KG1 (cell line): Measurements from ENCODE around the gene RAPGEF6.

Experiments used
- DNase-seq: peaks from one replicate; lab custom pipeline; 2025; lab: John Stamatoyannopoulos, UW

Gene RAPGEF6

DNA sequence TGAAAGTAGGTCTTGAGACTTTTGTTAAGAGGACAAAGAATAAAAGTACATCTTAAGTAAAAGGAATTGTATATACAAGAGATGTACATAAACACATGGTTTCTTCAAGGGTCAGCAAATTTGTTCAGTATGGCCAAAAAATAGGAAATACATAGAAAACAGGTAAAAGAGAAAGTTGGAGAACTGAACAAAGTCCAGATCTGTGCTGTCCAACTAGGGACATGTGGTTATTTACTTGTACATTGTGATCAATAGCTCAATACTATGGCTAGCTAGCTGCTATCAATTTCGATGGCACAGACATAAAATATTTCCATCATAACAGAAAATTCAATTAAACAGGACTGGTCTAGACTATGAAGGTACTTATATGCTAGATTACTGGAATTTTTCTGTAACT, 92.3 kb downstream of the RAPGEF6 start:
- DNase-seq, result no peak

- no peak for DNase-seq
Observed at GRCh38 chr5:131541762-131542161, 93.3 kb downstream of the RAPGEF6 start.

DNA sequence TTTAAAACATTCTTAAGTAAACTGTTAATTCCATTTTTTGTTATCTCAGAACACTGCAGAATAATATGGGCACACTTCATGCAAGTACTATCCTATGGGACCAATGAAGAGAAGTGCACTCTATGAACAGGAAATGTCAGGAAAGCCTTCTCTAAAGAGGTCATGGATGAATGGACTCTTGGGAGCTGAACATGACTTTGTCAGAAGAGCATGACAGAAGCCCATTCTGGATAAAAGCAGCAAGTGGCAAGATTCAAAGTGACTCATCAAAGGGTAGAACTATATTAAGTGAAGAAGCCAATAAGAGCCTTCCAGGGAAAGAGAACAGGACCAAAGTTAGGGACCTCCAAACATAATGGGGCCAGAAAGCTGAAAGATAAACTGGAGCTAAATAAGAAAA, 94.0 kb downstream of the RAPGEF6 start:
- no peak for DNase-seq

DNA sequence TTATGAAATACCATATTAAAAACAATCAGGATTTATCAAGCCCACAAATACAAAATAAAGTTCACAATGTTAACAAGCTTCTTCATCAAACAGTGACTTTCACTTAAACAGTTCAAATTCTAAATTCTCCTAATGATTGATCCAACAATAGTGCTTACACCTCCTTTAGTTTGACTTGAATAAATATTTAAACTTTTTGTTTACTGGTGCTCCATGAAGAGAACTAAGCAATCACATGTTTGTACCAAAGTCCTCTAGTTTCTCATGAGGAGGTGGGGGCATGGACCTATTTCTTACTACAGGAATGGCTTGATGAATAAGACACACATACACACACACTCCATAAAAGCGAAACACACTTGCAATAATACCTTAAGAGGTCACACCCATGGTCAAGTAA, 95.8 kb downstream of the RAPGEF6 start:
- no peak for DNase-seq

DNA sequence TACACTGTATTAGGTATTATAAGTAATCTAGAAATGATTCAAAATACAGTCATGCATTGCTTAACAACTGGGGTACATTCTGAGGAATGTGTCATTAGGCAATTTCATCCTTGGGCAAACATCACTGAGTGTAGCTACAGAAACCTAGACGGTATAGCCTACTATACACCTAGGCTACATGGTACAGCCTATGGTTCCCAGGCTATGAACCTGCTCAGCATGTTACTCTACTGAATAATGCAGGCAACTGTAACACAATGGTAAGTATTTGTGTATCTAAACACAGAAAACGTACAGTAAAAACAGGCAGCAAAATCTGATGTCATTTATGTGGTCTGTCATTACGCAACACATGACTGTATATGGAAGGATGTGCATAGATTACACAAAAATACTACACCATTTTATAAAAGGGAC, 96.8 kb downstream of the RAPGEF6 start:
- DNase-seq, result no peak

- DNase-seq, result no peak
Observed at GRCh38 chr5:131536850-131537448, 98.1 kb downstream of the RAPGEF6 start.

DNA sequence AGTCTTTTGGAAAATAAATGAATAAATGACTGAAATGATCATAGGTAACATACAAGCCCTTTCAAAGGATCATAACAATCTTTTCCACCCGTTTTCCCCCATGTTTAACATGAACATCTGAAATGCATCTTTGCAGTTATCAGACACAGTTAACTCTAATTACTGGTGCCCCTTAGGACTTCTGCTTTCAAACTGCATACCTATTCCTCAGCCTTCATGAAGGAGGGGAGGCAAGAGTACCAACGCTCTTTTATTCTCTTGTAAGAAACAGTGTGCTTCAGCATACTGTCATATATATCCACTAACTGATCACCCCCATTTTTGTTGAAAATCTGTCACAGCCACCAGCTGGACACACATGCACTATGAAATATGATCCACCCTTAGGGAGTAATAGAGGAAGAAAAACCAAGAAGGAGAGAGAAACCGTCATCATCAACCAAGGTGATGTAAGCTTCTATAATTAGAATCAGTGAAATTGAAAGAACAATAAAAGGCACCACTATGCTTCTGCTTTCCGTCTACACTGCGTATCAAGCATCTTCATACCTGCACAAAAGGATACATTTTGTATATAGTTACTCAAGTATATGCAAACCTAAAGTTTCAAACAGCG, 98.7 kb downstream of the RAPGEF6 start:
- DNase-seq, result no peak

- no peak for DNase-seq
Observed at GRCh38 chr5:131534974-131535373, 100.1 kb downstream of the RAPGEF6 start.

GRCh38 chr5:131533836-131534235, 101.2 kb downstream of the RAPGEF6 start:
- DNase-seq, result no peak

GRCh38 chr5:131532031-131532640, 102.9 kb downstream of the RAPGEF6 start:
- no peak for DNase-seq

DNA sequence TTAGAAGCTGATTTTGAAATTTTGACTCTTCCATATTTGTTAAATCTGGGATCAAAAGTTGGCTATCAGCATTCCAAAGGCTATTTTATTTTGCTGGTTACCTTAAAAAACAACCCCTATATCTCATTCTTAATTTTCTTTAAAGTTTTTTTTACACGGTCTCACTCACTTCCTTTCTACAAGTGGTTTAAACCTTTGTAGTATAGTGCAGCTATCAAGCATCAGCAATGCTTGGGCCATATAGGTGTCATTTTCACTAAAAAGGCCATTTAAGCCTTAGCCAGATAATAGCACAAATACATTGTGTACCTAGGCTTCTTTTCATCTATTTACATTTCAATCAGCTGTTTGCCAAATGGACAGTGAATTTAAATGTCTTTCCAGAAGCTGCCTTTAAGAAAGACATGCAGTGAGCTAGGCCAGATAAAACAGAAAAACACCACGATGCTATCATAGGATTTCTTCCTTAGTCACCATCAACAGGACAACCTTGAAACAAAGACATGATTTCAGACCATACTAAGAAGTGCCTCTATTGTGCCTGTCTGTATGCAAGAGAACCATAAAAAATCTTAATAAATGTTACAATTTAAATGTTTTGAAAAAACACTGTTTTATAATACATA, 104.2 kb downstream of the RAPGEF6 start:
- DNase-seq, result no peak

- DNase-seq, result no peak
Observed at GRCh38 chr5:131528682-131529081, 106.3 kb downstream of the RAPGEF6 start.

GRCh38 chr5:131525805-131526204, 109.2 kb downstream of the RAPGEF6 start:
- no peak for DNase-seq

GRCh38 chr5:131524431-131524830, 110.6 kb downstream of the RAPGEF6 start:
- DNase-seq, result no peak

DNA sequence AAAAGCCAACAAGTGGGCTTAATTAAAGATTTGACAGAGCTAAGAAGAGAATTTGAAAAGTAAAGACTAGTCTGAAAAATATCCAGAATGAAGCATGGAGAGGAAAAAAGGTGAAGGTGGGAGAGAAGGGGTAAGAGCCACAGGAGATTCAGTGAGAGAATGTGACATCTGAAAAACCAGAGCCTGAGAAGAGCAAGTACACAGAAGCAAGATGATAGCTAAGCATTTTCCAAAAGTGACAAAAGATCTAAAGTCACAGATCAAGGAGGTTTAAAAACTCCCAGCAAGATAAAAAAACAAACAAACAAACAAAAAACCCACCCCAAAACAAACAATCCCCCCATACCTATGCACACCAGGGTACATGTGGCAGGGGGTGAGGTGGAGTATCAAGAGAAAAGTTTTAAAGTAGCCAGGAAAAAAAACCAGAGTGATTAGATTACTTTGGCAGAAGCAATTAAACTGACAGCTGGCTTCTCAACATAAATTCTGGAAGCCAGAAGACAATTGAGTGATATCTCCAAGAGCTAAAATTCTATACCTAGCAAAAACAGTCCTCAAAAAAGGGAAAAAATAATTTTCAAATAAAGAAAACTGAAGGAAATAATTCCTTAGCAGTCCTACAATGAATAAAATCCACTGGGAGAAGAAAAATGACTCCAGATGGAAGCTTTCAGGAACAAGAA, 111.4 kb downstream of the RAPGEF6 start:
- no peak for DNase-seq

GRCh38 chr5:131521252-131521651, 113.8 kb downstream of the RAPGEF6 start:
- no peak for DNase-seq

- DNase-seq, result no peak
Observed at GRCh38 chr5:131515348-131515747, 119.7 kb downstream of the RAPGEF6 start.

DNA sequence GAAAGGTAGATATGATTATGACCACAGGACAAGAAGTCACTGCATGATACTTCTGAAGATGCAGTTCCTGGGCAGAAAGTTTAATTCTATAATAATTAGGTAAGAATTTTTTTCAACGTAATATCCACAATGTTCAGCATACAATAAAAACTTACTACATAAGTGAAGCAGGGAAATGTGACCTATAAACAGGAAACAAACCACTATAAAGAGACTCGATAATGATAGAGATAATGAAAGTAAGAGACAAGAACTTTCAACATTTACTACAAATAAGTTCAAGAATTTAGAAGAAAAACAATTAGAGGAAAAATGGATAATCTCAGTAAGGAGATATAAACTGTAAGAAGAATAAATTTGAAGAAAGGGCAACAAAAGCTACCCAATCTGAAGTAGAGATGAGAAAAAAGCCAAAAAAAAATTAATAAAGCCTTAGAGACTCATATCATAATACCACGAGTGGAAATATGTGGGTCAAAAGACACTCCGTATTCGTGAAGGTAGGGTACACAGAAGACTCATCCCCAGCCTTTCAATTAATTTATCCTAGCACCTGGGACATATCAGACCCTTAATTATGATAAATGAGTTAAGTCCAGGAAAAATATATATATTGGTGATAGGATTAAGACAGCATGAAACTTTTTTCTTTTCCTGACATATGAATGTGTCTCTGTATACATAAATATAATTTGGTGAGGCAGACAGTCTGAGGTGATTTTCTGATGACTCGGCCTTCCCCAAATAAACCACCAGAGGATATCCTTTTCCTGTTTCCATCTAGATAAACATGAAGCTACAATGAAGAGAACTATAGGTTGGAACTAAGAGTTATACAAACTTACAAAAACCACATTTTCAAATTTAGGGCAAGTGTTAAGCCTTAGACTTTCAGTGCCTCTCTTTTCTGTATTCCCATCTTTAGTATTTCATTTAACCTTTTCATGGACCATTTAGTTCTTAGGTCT, 120.4 kb downstream of the RAPGEF6 start:
- no peak for DNase-seq

- DNase-seq, result no peak
Observed at GRCh38 chr5:131513780-131514179, 121.2 kb downstream of the RAPGEF6 start.

DNA sequence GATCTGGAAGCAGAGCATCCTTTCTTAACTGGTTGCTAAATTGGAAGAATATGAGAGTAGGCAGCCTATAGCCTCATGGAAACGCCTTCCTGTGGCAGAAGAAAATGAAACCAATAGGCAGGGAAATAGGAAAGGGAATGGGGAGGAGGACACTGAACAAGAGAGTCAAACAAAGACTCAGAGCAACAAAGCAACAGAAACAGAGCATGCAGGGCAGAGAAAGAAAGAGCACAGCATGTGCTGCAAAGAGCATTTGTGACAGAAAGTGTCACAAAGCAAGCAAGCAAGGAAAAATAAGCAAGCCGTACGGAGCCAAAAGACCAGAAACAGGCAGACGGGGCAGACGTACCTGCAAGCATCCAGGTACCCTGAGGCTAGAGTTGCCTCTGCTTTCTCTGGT, 123.1 kb downstream of the RAPGEF6 start:
- DNase-seq, result no peak

- no peak for DNase-seq
Observed at GRCh38 chr5:131509801-131510200, 125.2 kb downstream of the RAPGEF6 start.
